ENCODE data around the gene TDRD7. TPM values are rescaled to one million over a fixed set of nuclear protein-coding genes. Genes with fewer than 3 reads are reported as not detected.

TDRD7 gene
- total and polyA plus RNA-seq, 2 experiments from 2014 or later, result 10.4 to 18.2 TPM

GRCh38 chr9:97366476-97366875 lies 45.4 kb upstream of the TDRD7 start:
- Histone ChIP-seq H3K36me3 (replicated peaks; ENCODE audit: insufficient read depth, low read depth) (no peaks in the 10 kb centered on the region), H3K9me3 (ENCODE audit: low read depth) (no peaks in the 10 kb centered on the region)
- WGBS (ENCODE audit: low lambda C conversion rate, missing lambda C conversion rate), result 94% methylated on average over 10 of the region's 10 CpGs

DNA sequence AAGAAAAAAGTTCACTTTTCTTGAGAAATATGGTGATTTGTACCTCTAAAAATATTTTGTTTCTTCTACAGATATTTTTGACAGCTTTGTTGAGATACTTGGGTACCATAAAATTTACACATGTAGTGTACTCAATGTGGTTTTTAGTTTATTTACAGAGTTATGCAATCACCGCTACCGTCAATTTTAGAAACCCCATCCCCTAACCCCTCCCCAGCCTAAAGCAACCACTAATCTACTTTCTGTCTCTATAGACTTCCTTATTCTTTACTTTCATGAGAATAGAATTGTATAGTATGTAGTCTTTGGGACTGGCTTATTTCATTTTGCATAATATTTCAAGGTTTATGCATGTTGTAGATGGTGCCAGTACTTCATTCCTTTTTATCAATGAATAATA lies 45.0 kb upstream of the TDRD7 start:
- 83% methylated on average over 2 of the region's 2 CpGs for WGBS (ENCODE audit: low lambda C conversion rate, missing lambda C conversion rate)
- Histone ChIP-seq H3K36me3 (replicated peaks; ENCODE audit: insufficient read depth, low read depth) (no peaks in the 10 kb centered on the region), H3K27ac (no peak overlapping the region), H3K4me1 (ENCODE audit: insufficient read depth) (no peaks in the 10 kb centered on the region), H3K4me2 (no peak overlapping the region), H3K4me3 (no peak overlapping the region), H4K20me1 (ENCODE audit: insufficient read depth, poor library complexity, severe bottlenecking) (no peaks in the 10 kb centered on the region), H3K27me3 (no peaks in the 10 kb centered on the region), H2AFZ (no peak overlapping the region), H3K9me3 (ENCODE audit: low read depth) (no peaks in the 10 kb centered on the region), H3K79me2 (no peaks in the 10 kb centered on the region), H3K9me2 (replicated peaks; ENCODE audit: insufficient read depth) (no peaks in the 10 kb centered on the region)
- DNase-seq (ENCODE audit: low spot score), result no peak
- TF ChIP-seq EZH2 (IDR thresholded peaks at IDR 0.05; ENCODE audit: borderline replicate concordance) (no peak), EZH2phosphoT487 (IDR thresholded peaks at IDR 0.05; ENCODE audit: low read depth, severe bottlenecking, unreplicated experiment) (no peak)
- TF ChIP-seq, protein P1, sequence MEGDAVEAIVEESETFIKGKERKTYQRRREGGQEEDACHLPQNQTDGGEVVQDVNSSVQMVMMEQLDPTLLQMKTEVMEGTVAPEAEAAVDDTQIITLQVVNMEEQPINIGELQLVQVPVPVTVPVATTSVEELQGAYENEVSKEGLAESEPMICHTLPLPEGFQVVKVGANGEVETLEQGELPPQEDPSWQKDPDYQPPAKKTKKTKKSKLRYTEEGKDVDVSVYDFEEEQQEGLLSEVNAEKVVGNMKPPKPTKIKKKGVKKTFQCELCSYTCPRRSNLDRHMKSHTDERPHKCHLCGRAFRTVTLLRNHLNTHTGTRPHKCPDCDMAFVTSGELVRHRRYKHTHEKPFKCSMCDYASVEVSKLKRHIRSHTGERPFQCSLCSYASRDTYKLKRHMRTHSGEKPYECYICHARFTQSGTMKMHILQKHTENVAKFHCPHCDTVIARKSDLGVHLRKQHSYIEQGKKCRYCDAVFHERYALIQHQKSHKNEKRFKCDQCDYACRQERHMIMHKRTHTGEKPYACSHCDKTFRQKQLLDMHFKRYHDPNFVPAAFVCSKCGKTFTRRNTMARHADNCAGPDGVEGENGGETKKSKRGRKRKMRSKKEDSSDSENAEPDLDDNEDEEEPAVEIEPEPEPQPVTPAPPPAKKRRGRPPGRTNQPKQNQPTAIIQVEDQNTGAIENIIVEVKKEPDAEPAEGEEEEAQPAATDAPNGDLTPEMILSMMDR (IDR thresholded peaks at IDR 0.05; ENCODE audit: poor library complexity), result no peak

More at GRCh38 chr9:97366476-97366875, 45.4 kb upstream of the TDRD7 start:
- H4K20me1 ChIP-seq (ENCODE audit: insufficient read depth, poor library complexity, severe bottlenecking), result no peaks in the 10 kb centered on the region
- TF ChIP-seq EZH2 (IDR thresholded peaks at IDR 0.05; ENCODE audit: borderline replicate concordance) (no peak), EZH2phosphoT487 (IDR thresholded peaks at IDR 0.05; ENCODE audit: low read depth, severe bottlenecking, unreplicated experiment) (no peak)
- TF ChIP-seq, protein P1 (IDR thresholded peaks at IDR 0.05; ENCODE audit: poor library complexity), result no peak
- H3K4me2 ChIP-seq, result no peak overlapping the region
- no peaks in the 10 kb centered on the region for H3K4me1 ChIP-seq (ENCODE audit: insufficient read depth)
- no peaks in the 10 kb centered on the region for H3K79me2 ChIP-seq
- no peak for DNase-seq (ENCODE audit: low spot score)
- H3K27ac ChIP-seq, result no peak overlapping the region
- no peaks in the 10 kb centered on the region for H3K9me2 ChIP-seq (replicated peaks; ENCODE audit: insufficient read depth)
- no peak overlapping the region for H3K4me3 ChIP-seq
- no peak overlapping the region for H2AFZ ChIP-seq
- no peaks in the 10 kb centered on the region for H3K27me3 ChIP-seq

GRCh38 chr9:97367729-97368128 lies 44.2 kb upstream of the TDRD7 start:
- no peaks in the 10 kb centered on the region for H3K27me3 ChIP-seq
- no peak overlapping the region for H3K4me2 ChIP-seq
- no peaks in the 10 kb centered on the region for H3K4me1 ChIP-seq (ENCODE audit: insufficient read depth)
- H3K27ac ChIP-seq, result no peak overlapping the region
- H3K4me3 ChIP-seq, result no peak overlapping the region
- H3K79me2 ChIP-seq, result no peaks in the 10 kb centered on the region
- no peaks in the 10 kb centered on the region for H3K9me3 ChIP-seq (ENCODE audit: low read depth)
- TF ChIP-seq EZH2 (IDR thresholded peaks at IDR 0.05; ENCODE audit: borderline replicate concordance), result no peak
- TF ChIP-seq, protein P1 (IDR thresholded peaks at IDR 0.05; ENCODE audit: poor library complexity), result no peak
- no peak for TF ChIP-seq EZH2phosphoT487 (IDR thresholded peaks at IDR 0.05; ENCODE audit: low read depth, severe bottlenecking, unreplicated experiment)
- H2AFZ ChIP-seq, result no peak overlapping the region
- no peak for DNase-seq (ENCODE audit: low spot score)
- H3K36me3 ChIP-seq (replicated peaks; ENCODE audit: insufficient read depth, low read depth), result no peaks in the 10 kb centered on the region
- WGBS (ENCODE audit: low lambda C conversion rate, missing lambda C conversion rate), result 92% methylated on average over 3 of the region's 3 CpGs
- H4K20me1 ChIP-seq (ENCODE audit: insufficient read depth, poor library complexity, severe bottlenecking), result no peaks in the 10 kb centered on the region
- no peaks in the 10 kb centered on the region for H3K9me2 ChIP-seq (replicated peaks; ENCODE audit: insufficient read depth)

GRCh38 chr9:97368964-97369363 lies 42.9 kb upstream of the TDRD7 start:
- 91% methylated on average over 1 of the region's 1 CpG for WGBS (ENCODE audit: low lambda C conversion rate, missing lambda C conversion rate)
- no peak overlapping the region for H3K27ac ChIP-seq

More at GRCh38 chr9:97368964-97369363, 42.9 kb upstream of the TDRD7 start:
- Histone ChIP-seq H3K9me3 (ENCODE audit: low read depth) (no peaks in the 10 kb centered on the region), H3K9me2 (replicated peaks; ENCODE audit: insufficient read depth) (no peaks in the 10 kb centered on the region), H3K27me3 (no peaks in the 10 kb centered on the region), H4K20me1 (ENCODE audit: insufficient read depth, poor library complexity, severe bottlenecking) (no peaks in the 10 kb centered on the region), H3K4me3 (no peak overlapping the region), H2AFZ (no peak overlapping the region), H3K4me1 (ENCODE audit: insufficient read depth) (no peaks in the 10 kb centered on the region), H3K79me2 (no peaks in the 10 kb centered on the region), H3K36me3 (replicated peaks; ENCODE audit: insufficient read depth, low read depth) (no peaks in the 10 kb centered on the region), H3K4me2 (no peak overlapping the region)
- TF ChIP-seq EZH2phosphoT487 (IDR thresholded peaks at IDR 0.05; ENCODE audit: low read depth, severe bottlenecking, unreplicated experiment) (no peak), EZH2 (IDR thresholded peaks at IDR 0.05; ENCODE audit: borderline replicate concordance) (no peak)
- TF ChIP-seq, protein P1 (IDR thresholded peaks at IDR 0.05; ENCODE audit: poor library complexity), result no peak
- no peak for DNase-seq (ENCODE audit: low spot score)

Data from hepatocyte (in vitro differentiated cells).